NCI-H146 treated with DMSO at 0.1 percent for 48 hours (cell line): ENCODE results near the gene PCDHGA3.
"Not testable (repeated sequence)": the region's sequence is repeated elsewhere in the genome, so short reads cannot be mapped to it uniquely, and the experiment has no call there.

ENCODE experiments used
- DNase-seq: peaks from one replicate; lab custom pipeline; 2025; ENCODE audit not compliant: unreplicated experiment; lab: John Stamatoyannopoulos, UW

Gene PCDHGA3

DNA sequence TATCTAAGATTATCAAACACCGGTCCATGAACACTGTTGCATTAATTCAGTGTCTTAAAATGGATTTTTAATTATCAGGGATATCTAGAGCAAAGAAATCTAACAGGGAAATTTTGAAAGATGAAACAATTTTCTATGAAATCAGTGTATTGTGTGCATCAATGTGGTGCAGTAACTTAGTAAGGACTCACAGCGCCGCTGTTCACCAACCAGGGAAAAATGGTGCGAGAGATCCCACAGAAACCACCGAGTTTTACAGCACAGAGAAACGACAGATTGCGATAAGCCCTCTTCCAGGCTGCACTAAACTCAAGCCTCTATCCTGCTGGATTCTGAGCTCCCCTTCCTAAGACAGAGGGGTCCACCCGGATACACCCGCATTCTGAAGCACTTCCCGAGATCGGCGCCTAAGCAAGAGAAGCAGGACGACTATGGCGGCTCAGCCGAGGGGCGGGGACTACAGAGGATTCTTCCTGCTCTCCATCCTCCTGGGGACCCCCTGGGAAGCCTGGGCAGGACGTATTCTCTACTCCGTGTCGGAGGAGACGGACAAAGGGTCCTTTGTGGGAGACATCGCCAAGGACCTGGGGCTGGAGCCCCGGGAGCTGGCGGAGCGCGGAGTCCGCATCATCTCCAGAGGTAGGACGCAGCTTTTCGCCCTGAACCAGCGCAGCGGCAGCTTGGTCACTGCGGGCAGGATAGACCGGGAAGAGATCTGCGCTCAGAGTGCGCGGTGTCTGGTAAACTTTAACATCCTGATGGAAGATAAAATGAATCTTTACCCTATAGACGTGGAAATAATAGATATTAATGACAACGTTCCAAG lies 39.1 kb downstream of the PCDHGA3 start, which contains the start of gene PCDHGA7:
TSS of gene PCDHGA7 (plus strand) at position 274 of the 826 bp plus-strand sequence. CDS start at position 432, 158 bp downstream.
- DNase-seq = no peak

DNA sequence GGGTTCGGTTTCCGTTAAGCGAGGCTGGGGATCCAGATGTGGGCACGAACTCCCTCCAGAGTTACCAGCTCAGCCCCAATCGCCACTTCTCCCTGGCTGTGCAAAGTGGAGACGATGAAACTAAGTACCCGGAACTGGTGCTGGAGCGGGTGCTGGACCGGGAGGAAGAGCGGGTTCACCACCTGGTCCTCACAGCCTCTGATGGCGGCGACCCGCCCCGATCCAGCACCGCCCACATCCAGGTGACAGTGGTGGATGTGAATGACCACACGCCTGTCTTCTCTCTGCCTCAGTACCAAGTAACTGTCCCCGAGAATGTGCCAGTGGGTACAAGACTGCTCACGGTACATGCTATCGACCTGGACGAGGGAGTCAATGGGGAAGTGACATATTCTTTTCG lies 39.7 kb downstream of the PCDHGA3 start:
- DNase-seq = no peak

DNA sequence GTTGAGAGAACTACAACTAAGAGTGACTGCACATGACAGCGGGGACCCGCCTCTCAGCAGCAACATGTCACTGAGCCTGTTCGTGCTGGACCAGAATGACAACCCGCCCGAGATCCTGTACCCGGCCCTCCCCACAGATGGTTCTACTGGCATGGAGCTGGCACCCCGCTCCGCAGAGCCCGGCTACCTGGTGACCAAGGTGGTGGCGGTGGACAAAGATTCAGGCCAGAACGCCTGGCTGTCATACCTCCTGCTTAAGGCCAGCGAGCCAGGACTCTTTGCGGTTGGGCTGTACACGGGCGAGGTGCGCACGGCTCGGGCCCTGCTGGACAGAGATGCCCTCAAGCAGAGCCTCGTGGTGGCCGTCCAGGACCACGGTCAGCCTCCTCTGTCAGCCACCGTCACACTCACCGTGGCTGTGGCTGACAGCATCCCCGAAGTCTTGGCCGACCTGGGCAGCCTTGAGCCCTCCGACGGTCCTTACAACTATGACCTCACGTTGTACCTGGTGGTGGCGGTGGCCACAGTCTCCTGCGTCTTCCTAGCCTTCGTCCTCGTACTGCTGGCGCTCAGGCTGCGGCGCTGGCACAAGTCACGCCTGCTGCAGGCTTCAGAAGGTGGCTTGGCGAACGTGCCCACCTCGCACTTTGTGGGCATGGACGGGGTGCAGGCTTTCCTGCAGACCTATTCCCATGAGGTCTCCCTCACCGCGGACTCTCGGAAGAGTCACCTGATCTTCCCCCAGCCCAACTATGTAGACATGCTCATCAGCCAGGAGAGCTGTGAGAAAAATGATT lies 41.0 kb downstream of the PCDHGA3 start:
- no peak for DNase-seq

DNA sequence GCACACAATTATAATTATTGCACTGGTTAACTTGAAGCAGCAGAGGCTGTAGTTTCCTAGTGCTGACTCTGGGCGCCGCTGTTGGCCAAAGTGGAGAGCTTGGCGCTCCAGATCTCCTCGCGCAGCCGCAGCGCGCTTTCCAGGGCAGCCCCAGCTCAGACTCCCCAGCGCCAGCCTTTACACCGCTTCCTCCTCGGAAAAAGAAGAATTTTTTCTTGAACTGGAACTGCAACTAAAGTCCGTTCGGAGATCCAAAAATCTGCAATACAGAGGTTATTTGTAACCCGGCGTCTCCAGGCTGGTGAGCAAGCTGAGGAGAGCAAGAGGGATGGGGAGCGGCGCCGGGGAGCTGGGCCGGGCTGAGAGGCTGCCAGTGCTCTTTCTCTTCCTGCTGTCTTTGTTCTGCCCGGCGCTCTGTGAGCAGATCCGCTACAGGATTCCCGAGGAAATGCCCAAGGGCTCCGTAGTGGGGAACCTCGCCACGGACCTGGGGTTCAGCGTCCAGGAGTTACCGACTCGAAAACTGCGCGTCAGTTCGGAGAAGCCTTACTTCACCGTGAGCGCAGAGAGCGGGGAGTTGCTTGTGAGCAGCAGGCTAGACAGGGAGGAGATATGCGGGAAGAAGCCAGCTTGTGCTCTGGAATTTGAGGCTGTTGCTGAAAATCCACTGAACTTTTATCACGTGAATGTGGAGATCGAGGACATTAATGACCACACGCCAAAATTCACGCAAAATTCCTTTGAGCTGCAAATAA lies 44.1 kb downstream of the PCDHGA3 start, which contains the start of gene PCDHGB4:
TSS of gene PCDHGB4 (plus strand) at position 142 of the 755 bp plus-strand sequence. CDS start at position 329, 187 bp downstream.
- not testable (repeated sequence) for DNase-seq

DNA sequence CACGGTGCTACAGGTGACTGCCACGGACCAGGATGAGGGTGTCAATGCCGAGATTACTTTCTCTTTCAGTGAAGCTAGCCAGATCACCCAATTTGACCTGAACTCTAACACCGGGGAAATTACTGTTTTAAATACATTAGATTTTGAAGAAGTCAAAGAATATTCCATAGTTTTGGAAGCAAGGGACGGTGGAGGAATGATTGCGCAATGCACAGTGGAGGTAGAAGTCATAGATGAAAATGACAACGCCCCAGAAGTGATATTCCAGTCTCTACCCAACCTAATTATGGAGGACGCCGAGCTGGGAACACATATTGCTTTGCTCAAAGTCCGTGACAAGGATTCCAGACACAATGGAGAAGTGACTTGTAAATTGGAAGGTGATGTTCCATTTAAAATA lies 45.0 kb downstream of the PCDHGA3 start:
- no peak for DNase-seq

DNA sequence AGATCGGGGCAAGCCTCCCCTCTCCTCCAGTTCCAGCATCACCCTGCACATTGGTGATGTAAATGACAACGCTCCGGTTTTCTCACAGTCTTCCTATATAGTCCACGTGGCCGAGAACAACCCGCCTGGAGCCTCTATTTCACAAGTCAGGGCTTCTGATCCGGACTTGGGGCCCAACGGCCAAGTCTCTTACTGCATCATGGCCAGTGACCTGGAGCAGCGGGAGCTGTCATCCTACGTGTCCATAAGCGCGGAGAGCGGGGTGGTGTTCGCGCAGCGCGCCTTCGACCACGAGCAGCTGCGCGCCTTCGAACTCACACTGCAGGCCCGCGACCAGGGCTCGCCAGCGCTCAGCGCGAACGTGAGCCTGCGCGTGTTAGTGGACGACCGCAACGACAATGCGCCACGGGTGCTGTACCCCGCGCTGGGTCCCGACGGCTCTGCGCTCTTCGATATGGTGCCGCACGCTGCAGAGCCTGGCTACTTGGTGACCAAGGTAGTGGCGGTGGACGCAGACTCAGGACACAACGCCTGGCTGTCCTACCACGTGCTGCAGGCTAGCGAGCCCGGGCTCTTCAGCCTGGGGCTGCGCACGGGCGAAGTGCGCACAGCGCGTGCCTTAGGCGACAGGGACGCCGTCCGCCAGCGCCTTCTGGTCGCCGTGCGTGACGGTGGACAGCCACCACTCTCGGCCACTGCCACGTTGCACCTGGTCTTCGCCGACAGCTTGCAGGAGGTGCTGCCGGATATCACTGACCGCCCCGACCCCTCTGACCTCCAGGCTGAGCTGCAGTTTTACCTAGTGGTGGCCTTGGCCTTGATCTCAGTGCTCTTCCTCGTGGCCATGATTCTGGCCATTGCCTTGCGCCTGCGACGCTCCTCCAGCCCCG lies 45.8 kb downstream of the PCDHGA3 start:
- no peak for DNase-seq

DNA sequence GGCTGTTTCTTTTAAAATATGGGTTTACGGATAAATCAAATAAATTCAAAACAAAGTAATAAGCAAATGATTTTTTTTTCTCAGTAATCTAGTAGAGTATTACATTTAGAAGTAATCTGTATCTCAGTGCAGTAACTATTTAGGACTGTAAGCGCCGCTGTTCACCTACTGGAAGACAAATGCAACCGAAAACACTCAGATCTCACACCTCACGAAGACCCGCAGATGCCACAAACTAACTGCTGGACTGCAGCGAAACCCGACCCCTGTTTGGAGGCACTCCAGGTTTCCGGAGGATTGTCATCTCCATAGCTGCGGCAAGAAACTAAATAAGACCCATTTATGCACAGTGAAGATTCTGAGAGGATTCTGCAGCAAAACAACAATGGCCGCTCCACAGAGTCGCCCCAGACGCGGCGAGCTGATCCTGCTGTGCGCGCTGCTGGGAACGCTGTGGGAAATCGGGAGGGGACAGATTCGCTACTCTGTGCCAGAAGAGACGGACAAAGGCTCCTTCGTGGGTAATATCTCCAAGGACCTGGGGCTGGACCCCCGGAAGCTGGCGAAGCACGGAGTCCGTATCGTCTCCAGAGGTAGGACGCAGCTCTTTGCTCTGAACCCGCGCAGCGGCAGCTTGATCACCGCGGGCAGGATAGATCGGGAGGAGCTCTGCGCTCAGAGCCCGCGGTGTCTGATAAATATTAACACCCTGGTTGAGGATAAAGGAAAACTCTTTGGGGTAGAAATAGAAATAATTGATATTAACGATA lies 49.0 kb downstream of the PCDHGA3 start, which contains the start of gene PCDHGA8:
TSS of gene PCDHGA8 (plus strand) at position 205 of the 770 bp plus-strand sequence. CDS start at position 386, 181 bp downstream.
- no peak for DNase-seq

DNA sequence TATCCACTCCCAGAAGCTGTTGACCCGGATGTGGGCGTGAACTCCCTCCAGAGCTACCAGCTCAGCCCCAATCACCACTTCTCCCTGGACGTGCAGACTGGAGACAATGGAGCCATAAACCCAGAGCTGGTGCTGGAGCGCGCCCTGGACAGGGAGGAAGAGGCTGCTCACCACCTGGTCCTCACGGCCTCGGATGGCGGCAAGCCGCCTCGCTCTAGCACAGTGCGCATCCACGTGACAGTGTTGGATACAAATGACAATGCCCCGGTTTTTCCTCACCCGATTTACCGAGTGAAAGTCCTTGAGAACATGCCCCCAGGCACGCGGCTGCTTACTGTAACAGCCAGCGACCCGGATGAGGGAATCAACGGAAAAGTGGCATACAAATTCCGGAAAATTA lies 49.6 kb downstream of the PCDHGA3 start:
- no peak for DNase-seq

DNA sequence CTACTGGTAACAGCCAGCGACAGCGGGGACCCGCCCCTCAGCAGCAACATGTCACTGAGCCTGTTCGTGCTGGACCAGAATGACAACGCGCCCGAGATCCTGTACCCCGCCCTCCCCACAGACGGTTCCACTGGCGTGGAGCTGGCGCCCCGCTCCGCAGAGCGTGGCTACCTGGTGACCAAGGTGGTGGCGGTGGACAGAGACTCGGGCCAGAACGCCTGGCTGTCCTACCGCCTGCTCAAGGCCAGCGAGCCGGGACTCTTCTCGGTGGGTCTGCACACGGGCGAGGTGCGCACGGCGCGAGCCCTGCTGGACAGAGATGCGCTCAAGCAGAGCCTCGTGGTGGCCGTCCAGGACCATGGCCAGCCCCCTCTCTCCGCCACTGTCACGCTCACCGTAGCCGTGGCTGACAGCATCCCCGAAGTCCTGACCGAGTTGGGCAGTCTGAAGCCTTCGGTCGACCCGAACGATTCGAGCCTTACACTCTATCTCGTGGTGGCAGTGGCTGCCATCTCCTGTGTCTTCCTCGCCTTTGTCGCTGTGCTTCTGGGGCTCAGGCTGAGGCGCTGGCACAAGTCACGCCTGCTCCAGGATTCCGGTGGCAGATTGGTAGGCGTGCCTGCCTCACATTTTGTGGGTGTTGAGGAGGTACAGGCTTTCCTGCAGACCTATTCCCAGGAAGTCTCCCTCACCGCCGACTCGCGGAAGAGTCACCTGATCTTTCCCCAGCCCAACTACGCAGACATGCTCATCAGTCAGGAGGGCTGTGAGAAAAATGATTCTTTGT lies 51.0 kb downstream of the PCDHGA3 start:
- not testable (repeated sequence) for DNase-seq
